Measurements from ENCODE around the gene ZNF792. TPM values are rescaled to one million over a fixed set of nuclear protein-coding genes. Genes with fewer than 3 reads are reported as not detected.
"Not testable (repeated sequence)": the region's sequence is repeated elsewhere in the genome, so short reads cannot be mapped to it uniquely, and the experiment has no call there.

ZNF792 gene
- 12.5 TPM for polyA plus RNA-seq (2013, experiment 1 of 2)
- 10.0 TPM for polyA plus RNA-seq (2013, experiment 2 of 2)

GRCh38 chr19:34963573-34964406 lies at the start of gene ZNF792:
TSS of gene ZNF792 (minus strand) at chr19:34964229. CDS start at chr19:34963662, 567 bp downstream.
- H3K27ac ChIP-seq (ENCODE audit: low read depth, low read length, severe bottlenecking) = peak within 1 kb of the TSS; percentile 87
- peaks cover 57% of the 10 kb centered on the region for H3K9me3 ChIP-seq (ENCODE audit: control insufficient read depth, low read length)
- H3K4me1 ChIP-seq (ENCODE audit: control insufficient read depth, insufficient read depth, low read length, poor library complexity, severe bottlenecking) = no peaks in the 10 kb centered on the region
- H3K4me3 ChIP-seq (ENCODE audit: extremely low read depth, insufficient read depth, low read length, poor library complexity, severe bottlenecking) = peak within 1 kb of the TSS; percentile 84
- H3K36me3 ChIP-seq (ENCODE audit: control insufficient read depth, insufficient read depth, low read length) = peaks cover 33% of the 10 kb centered on the region
- WGBS, 2 experiments (ENCODE audit: insufficient coverage in 2 of 2) = 0% methylated on average over 55 to 71 of the region's 78 CpGs

GRCh38 chr19:35013041-35013819 lies 49.2 kb upstream of the ZNF792 start:
- Histone ChIP-seq H3K27ac (ENCODE audit: low read depth, low read length, severe bottlenecking) (no peak overlapping the region), H3K4me1 (ENCODE audit: control insufficient read depth, insufficient read depth, low read length, poor library complexity, severe bottlenecking) (no peaks in the 10 kb centered on the region), H3K4me3 (ENCODE audit: extremely low read depth, insufficient read depth, low read length, poor library complexity, severe bottlenecking) (no peak overlapping the region), H3K9me3 (ENCODE audit: control insufficient read depth, low read length) (no peaks in the 10 kb centered on the region), H3K36me3 (ENCODE audit: control insufficient read depth, insufficient read depth, low read length) (peaks cover 89% of the 10 kb centered on the region)
- 72 to 86% methylated on average over 19 to 24 of the region's 32 CpGs for WGBS, 2 experiments (ENCODE audit: insufficient coverage in 2 of 2)

DNA sequence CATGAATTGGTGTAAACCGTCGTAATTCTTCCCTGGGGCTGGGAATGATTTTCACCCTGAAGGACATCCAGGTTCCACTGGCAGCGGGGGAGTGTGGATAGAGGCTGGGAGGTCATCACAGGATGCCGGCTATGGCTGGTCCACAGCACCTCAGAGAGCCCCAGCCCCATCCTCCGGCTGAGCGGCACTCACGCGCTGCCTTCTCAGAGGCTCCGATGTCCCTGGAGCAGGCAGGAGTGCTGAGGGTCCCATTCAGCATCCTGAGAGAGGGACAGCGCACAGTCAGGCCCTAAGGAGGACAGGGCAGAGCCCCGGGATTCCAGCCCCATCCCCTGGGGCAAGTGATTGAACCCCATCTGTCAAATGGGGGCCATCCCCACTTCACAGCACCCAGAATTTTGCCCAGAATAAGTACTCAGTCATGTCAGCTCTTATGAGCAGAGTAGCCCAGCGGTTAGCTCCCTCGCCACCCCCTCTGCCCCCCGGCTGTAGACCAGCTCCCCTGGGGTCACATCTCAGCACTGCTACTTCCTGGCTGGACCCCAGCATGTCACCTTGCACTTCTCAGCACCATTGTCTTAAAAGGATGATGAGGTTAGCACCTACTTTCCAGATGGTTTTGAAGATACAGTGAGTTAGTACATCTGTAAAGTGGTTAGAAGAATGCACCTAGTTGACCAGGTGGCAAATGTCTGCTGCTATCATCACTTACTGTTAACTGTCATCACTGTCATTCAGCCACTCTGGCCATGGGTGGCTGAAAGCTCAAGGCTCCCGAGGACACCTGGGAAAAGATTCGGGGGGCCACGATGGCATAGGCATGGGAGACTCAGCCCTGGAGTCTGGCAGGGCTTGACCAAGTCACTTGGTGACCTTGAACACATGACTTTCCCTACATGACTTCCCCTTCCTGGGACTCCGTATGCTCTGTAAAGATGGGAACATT lies 48.0 kb upstream of the ZNF792 start:
- H3K4me3 ChIP-seq (ENCODE audit: extremely low read depth, insufficient read depth, low read length, poor library complexity, severe bottlenecking) = no peak overlapping the region
- peaks cover 85% of the 10 kb centered on the region for H3K36me3 ChIP-seq (ENCODE audit: control insufficient read depth, insufficient read depth, low read length)
- no peaks in the 10 kb centered on the region for H3K9me3 ChIP-seq (ENCODE audit: control insufficient read depth, low read length)
- no peaks in the 10 kb centered on the region for H3K4me1 ChIP-seq (ENCODE audit: control insufficient read depth, insufficient read depth, low read length, poor library complexity, severe bottlenecking)
- 95 to 99% methylated on average over 18 of the region's 18 CpGs for WGBS, 2 experiments (ENCODE audit: insufficient coverage in 2 of 2)
- no peak overlapping the region for H3K27ac ChIP-seq (ENCODE audit: low read depth, low read length, severe bottlenecking)

GRCh38 chr19:35011091-35011689 lies 47.2 kb upstream of the ZNF792 start:
- Histone ChIP-seq H3K4me1 (ENCODE audit: control insufficient read depth, insufficient read depth, low read length, poor library complexity, severe bottlenecking) (no peaks in the 10 kb centered on the region), H3K9me3 (ENCODE audit: control insufficient read depth, low read length) (no peaks in the 10 kb centered on the region), H3K4me3 (ENCODE audit: extremely low read depth, insufficient read depth, low read length, poor library complexity, severe bottlenecking) (no peak overlapping the region), H3K36me3 (ENCODE audit: control insufficient read depth, insufficient read depth, low read length) (peaks cover 87% of the 10 kb centered on the region), H3K27ac (ENCODE audit: low read depth, low read length, severe bottlenecking) (no peak overlapping the region)
- 95 to 97% methylated on average over 8 to 9 of the region's 13 CpGs for WGBS, 2 experiments (ENCODE audit: insufficient coverage in 2 of 2)

GRCh38 chr19:35009424-35010415 lies 45.7 kb upstream of the ZNF792 start:
- WGBS, 2 experiments (ENCODE audit: insufficient coverage in 2 of 2) = 95 to 96% methylated on average over 32 to 34 of the region's 36 CpGs
- H3K9me3 ChIP-seq (ENCODE audit: control insufficient read depth, low read length) = no peaks in the 10 kb centered on the region
- H3K36me3 ChIP-seq (ENCODE audit: control insufficient read depth, insufficient read depth, low read length) = peaks cover 85% of the 10 kb centered on the region
- no peak overlapping the region for H3K27ac ChIP-seq (ENCODE audit: low read depth, low read length, severe bottlenecking)
- H3K4me1 ChIP-seq (ENCODE audit: control insufficient read depth, insufficient read depth, low read length, poor library complexity, severe bottlenecking) = no peaks in the 10 kb centered on the region
- H3K4me3 ChIP-seq (ENCODE audit: extremely low read depth, insufficient read depth, low read length, poor library complexity, severe bottlenecking) = no peak overlapping the region

GRCh38 chr19:35008891-35009341 lies 44.9 kb upstream of the ZNF792 start:
- H3K36me3 ChIP-seq (ENCODE audit: control insufficient read depth, insufficient read depth, low read length) = peaks cover 85% of the 10 kb centered on the region
- H3K4me3 ChIP-seq (ENCODE audit: extremely low read depth, insufficient read depth, low read length, poor library complexity, severe bottlenecking) = no peak overlapping the region
- whole genome bisulfite sequencing, 2 experiments (ENCODE audit: insufficient coverage in 2 of 2) = 95% methylated on average over 3 to 8 of the region's 12 CpGs
- no peaks in the 10 kb centered on the region for H3K4me1 ChIP-seq (ENCODE audit: control insufficient read depth, insufficient read depth, low read length, poor library complexity, severe bottlenecking)
- no peaks in the 10 kb centered on the region for H3K9me3 ChIP-seq (ENCODE audit: control insufficient read depth, low read length)
- H3K27ac ChIP-seq (ENCODE audit: low read depth, low read length, severe bottlenecking) = no peak overlapping the region

- not testable (repeated sequence) for H3K27ac ChIP-seq (ENCODE audit: low read depth, low read length, severe bottlenecking); H3K4me3 ChIP-seq (ENCODE audit: extremely low read depth, insufficient read depth, low read length, poor library complexity, severe bottlenecking); H3K9me3 ChIP-seq (ENCODE audit: control insufficient read depth, low read length); H3K4me1 ChIP-seq (ENCODE audit: control insufficient read depth, insufficient read depth, low read length, poor library complexity, severe bottlenecking)
- 60% methylated on average over 1 of the region's 8 CpGs; no CpG with 5 or more reads in 1 of the 2 experiments for WGBS, 2 experiments (ENCODE audit: insufficient coverage in 2 of 2)
- peaks cover 81% of the 10 kb centered on the region for H3K36me3 ChIP-seq (ENCODE audit: control insufficient read depth, insufficient read depth, low read length)
Measured at GRCh38 chr19:35007427-35007826, 43.4 kb upstream of the ZNF792 start.

GRCh38 chr19:35006999-35007365 lies 43.0 kb upstream of the ZNF792 start:
- no peaks in the 10 kb centered on the region for H3K9me3 ChIP-seq (ENCODE audit: control insufficient read depth, low read length)
- H3K27ac ChIP-seq (ENCODE audit: low read depth, low read length, severe bottlenecking) = no peak overlapping the region
- peaks cover 4% of the 10 kb centered on the region for H3K4me1 ChIP-seq (ENCODE audit: control insufficient read depth, insufficient read depth, low read length, poor library complexity, severe bottlenecking)
- 94 to 99% methylated on average over 5 of the region's 5 CpGs for WGBS, 2 experiments (ENCODE audit: insufficient coverage in 2 of 2)
- H3K36me3 ChIP-seq (ENCODE audit: control insufficient read depth, insufficient read depth, low read length) = peaks cover 78% of the 10 kb centered on the region
- H3K4me3 ChIP-seq (ENCODE audit: extremely low read depth, insufficient read depth, low read length, poor library complexity, severe bottlenecking) = no peak overlapping the region

GRCh38 chr19:35006342-35006998 lies 42.4 kb upstream of the ZNF792 start:
- Histone ChIP-seq H3K4me3 (ENCODE audit: extremely low read depth, insufficient read depth, low read length, poor library complexity, severe bottlenecking) (no peak overlapping the region), H3K4me1 (ENCODE audit: control insufficient read depth, insufficient read depth, low read length, poor library complexity, severe bottlenecking) (peaks cover 4% of the 10 kb centered on the region), H3K9me3 (ENCODE audit: control insufficient read depth, low read length) (no peaks in the 10 kb centered on the region), H3K36me3 (ENCODE audit: control insufficient read depth, insufficient read depth, low read length) (peaks cover 76% of the 10 kb centered on the region), H3K27ac (ENCODE audit: low read depth, low read length, severe bottlenecking) (no peak overlapping the region)
- WGBS, 2 experiments (ENCODE audit: insufficient coverage in 2 of 2) = 95 to 96% methylated on average over 11 to 15 of the region's 15 CpGs
